Measurements from ENCODE around the gene GIGYF2.

GRCh38 chr2:232662486-232663260 lies 34.5 kb upstream of the GIGYF2 start:
- no peak for TF ChIP-seq CTCF (IDR thresholded peaks at IDR 0.05)
- no peak for TF ChIP-seq POLR2A (IDR thresholded peaks at IDR 0.05)

Measured in prostate gland (tissue), 2 donors.